ENCODE measurements around the gene CNTF. TPM values are rescaled to one million over a fixed set of nuclear protein-coding genes. Genes with fewer than 3 reads are reported as not detected.

Gene CNTF
- total and polyA plus RNA-seq, 2 of the 4 experiments (the other 2 are of a cell fraction), result 1.2 to 2.3 TPM

GRCh38 chr11:58641803-58642581 is 19.5 kb downstream of the CNTF start:
- Histone ChIP-seq H4K5ac (ENCODE audit: low read depth, low read length) (no peak overlapping the region), H4K8ac (ENCODE audit: low read depth in 2 of 2, low read length in 2 of 2) (no peak overlapping the region), H3K18ac (ENCODE audit: low read depth, low read length) (no peak overlapping the region), H2BK15ac (ENCODE audit: low read depth, low read length) (no peak overlapping the region), H2BK120ac (ENCODE audit: low read depth, low read length) (no peak overlapping the region), H3K4me1 (ENCODE audit: control insufficient read depth, insufficient read depth, low read length) (no peaks in the 10 kb centered on the region), H3K9me1 (ENCODE audit: insufficient read depth, low read length) (peaks cover 6% of the 10 kb centered on the region; the same call in 1 of the 2 replicates), H2BK5ac (ENCODE audit: low read depth, low read length, poor library complexity, severe bottlenecking) (no peak overlapping the region), H4K20me1 (ENCODE audit: insufficient read depth, low read length) (no peaks in the 10 kb centered on the region), H3K9me3 (ENCODE audit: control insufficient read depth, insufficient read depth, low read length) (peaks cover 3% of the 10 kb centered on the region; the same call in 1 of the 2 replicates), H3K56ac (ENCODE audit: extremely low read depth, insufficient read depth, low read length) (no peak overlapping the region), H3K27me3 (ENCODE audit: control insufficient read depth, insufficient read depth, low read length) (peaks cover 4% of the 10 kb centered on the region; the same call in 1 of the 2 replicates), H2AK5ac (ENCODE audit: low read depth, low read length) (no peak overlapping the region), H4K91ac (ENCODE audit: insufficient read depth, low read depth, low read length) (no peak overlapping the region), H2AFZ (replicated peaks; ENCODE audit: low read length, poor library complexity) (no peak overlapping the region), H3K4me3 (ENCODE audit: insufficient read depth, low read depth, low read length) (no peak overlapping the region), H3K23ac (ENCODE audit: low read depth, low read length) (no peak overlapping the region), H3K27ac (ENCODE audit: insufficient read depth, low read length) (no peak overlapping the region), H3K4me2 (ENCODE audit: low read depth, low read length) (no peak overlapping the region), H3K14ac (replicated peaks; ENCODE audit: low read depth, low read length) (no peak overlapping the region), H3K36me3 (ENCODE audit: control insufficient read depth, insufficient read depth, low read length) (no peaks in the 10 kb centered on the region), H3K9ac (ENCODE audit: low read depth, low read length) (no peak overlapping the region), H3K4ac (ENCODE audit: low read depth, low read length) (no peak overlapping the region), H2BK20ac (ENCODE audit: low read depth, low read length) (no peak overlapping the region), H3K79me1 (ENCODE audit: low read depth in 1 of 2, low read length in 2 of 2) (no peaks in the 10 kb centered on the region), H2AK9ac (replicated peaks; ENCODE audit: low read depth, low read length, poor library complexity) (no peak overlapping the region)
- BruUV-seq (replicated peaks), result no TSS peak
- intact Hi-C loops (cut with micrococcal nuclease) (no loop called here), dilution Hi-C loops (cut with HindIII; ENCODE audit: low sequenced_read_pairs, unreplicated experiment) (no loop called here), in situ Hi-C loops (cut with MboI; ENCODE audit: low sequenced_read_pairs) (no loop called here)
- ATAC-seq (ENCODE audit: low read depth), result no peak
- no peak for TF ChIP-seq CHD1 (IDR thresholded peaks at IDR 0.05; ENCODE audit: low read depth, low read length)
- TF ChIP-seq MAFK (IDR thresholded peaks at IDR 0.05; ENCODE audit: low read depth, low read length), result no peak
- TF ChIP-seq NFE2L2 (IDR thresholded peaks at IDR 0.05; ENCODE audit: low read depth, low read length), result no peak
- no peak for TF ChIP-seq BHLHE40 (IDR thresholded peaks at IDR 0.05; ENCODE audit: low read depth, low read length)
- no peak for TF ChIP-seq RCOR1 (IDR thresholded peaks at IDR 0.05; ENCODE audit: insufficient replicate concordance, low read length)
- TF ChIP-seq MAZ (IDR thresholded peaks at IDR 0.05; ENCODE audit: borderline replicate concordance, low read depth, low read length), result no peak
- TF ChIP-seq RAD21 (IDR thresholded peaks at IDR 0.05; ENCODE audit: low read length), result no peak
- no peak for TF ChIP-seq CEBPB (IDR thresholded peaks at IDR 0.05; ENCODE audit: low read depth, low read length)
- TF ChIP-seq, protein P1, sequence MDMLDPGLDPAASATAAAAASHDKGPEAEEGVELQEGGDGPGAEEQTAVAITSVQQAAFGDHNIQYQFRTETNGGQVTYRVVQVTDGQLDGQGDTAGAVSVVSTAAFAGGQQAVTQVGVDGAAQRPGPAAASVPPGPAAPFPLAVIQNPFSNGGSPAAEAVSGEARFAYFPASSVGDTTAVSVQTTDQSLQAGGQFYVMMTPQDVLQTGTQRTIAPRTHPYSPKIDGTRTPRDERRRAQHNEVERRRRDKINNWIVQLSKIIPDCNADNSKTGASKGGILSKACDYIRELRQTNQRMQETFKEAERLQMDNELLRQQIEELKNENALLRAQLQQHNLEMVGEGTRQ (IDR thresholded peaks at IDR 0.05; ENCODE audit: low read depth, low read length), result no peak
- TF ChIP-seq ELK1 (IDR thresholded peaks at IDR 0.05; ENCODE audit: borderline replicate concordance, low read depth, low read length), result no peak
- TF ChIP-seq RFX5 (IDR thresholded peaks at IDR 0.05; ENCODE audit: low read depth, low read length), result no peak
- TF ChIP-seq, protein P2, sequence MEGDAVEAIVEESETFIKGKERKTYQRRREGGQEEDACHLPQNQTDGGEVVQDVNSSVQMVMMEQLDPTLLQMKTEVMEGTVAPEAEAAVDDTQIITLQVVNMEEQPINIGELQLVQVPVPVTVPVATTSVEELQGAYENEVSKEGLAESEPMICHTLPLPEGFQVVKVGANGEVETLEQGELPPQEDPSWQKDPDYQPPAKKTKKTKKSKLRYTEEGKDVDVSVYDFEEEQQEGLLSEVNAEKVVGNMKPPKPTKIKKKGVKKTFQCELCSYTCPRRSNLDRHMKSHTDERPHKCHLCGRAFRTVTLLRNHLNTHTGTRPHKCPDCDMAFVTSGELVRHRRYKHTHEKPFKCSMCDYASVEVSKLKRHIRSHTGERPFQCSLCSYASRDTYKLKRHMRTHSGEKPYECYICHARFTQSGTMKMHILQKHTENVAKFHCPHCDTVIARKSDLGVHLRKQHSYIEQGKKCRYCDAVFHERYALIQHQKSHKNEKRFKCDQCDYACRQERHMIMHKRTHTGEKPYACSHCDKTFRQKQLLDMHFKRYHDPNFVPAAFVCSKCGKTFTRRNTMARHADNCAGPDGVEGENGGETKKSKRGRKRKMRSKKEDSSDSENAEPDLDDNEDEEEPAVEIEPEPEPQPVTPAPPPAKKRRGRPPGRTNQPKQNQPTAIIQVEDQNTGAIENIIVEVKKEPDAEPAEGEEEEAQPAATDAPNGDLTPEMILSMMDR (conservative IDR thresholded peaks at IDR 0.05; ENCODE audit: low read depth, low read length), result no peak
- TF ChIP-seq MXI1 (IDR thresholded peaks at IDR 0.05; ENCODE audit: borderline replicate concordance, low read depth, low read length), result no peak
- no peak for TF ChIP-seq FOS (IDR thresholded peaks at IDR 0.05; ENCODE audit: low read depth, low read length)
- no peak for TF ChIP-seq POLR2A (IDR thresholded peaks at IDR 0.05; ENCODE audit: low read depth, low read length)
- TF ChIP-seq SMC3 (IDR thresholded peaks at IDR 0.05; ENCODE audit: low read depth, low read length), result no peak
- WGBS, 2 experiments (ENCODE audit: extremely low coverage in 2 of 2, insufficient read length in 1 of 2), result 50% methylated on average over 2 of the region's 7 CpGs; no CpG with 5 or more reads in 1 of the 2 experiments
- ChIA-PET POLR2A (ENCODE audit: unreplicated experiment) (no interaction called here), CTCF (no interaction called here)
- DNase-seq, result no peak
